Tibial nerve (tissue), 4 donors: ENCODE measurements around the gene GABBR2.

Experiments used
- CTCF ChIP-seq, 5 experiments: fragments of 200-600 bp in 3 of 5; fragments of 450-650 bp in 2 of 5; sonication (generic) in 3 of 5; IDR thresholded peaks; one replicate each; pipeline ENCODE4 v1.5.1; 2016 to 2019; ENCODE audit warnings: antibody characterized with exemption in 5 of 5, mild to moderate bottlenecking in 3 of 5, moderate library complexity in 2 of 5
- EP300 ChIP-seq, 2 donors: sonication (generic); formaldehyde crosslinking; IDR thresholded peaks; one replicate each; pipeline ENCODE4 v1.6.1; 2017; ENCODE audit warnings: antibody characterized with exemption in 2 of 2, mild to moderate bottlenecking in 1 of 2
- POLR2A ChIP-seq, 2 donors: fragments of 450-650 bp; IDR thresholded peaks; one replicate each; pipeline ENCODE4 v1.6.1; 2017; ENCODE audit warnings: antibody characterized with exemption in 2 of 2, mild to moderate bottlenecking in 2 of 2, moderate library complexity in 2 of 2

DNA sequence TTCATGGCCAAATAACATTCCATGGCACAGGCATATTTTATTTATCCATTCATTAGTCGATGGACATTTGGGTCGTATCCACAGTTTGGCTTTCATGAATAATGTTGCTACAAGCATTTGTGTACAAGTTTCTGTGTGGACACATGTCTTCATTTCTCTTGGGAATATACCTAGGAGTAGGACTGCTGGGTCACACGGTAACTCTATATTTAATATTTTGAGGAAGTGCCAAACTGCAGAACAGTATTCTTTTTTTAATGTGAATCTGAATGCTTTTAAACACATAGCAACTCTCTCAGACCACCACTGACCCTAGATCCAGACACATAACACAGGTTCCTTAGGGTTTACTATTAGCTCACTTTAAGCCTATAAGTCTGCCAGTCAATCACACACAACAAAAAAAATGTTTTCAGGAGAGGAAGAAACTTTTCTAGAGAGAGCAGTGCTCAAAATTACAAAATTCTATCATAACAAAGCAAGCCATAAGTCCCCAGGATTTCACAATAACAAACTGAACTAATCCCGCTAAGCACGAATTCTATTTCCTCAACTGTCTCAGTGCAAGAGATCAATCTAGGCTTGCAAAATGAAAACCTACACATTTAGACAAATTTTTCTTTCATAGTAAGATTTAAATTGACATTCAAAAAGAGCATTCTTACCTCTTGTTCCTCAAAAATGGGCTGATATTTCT lies 41.8 kb upstream of the GABBR2 start:
- TF ChIP-seq CTCF (IDR thresholded peaks at IDR 0.05), result no peak
- no peak for TF ChIP-seq POLR2A (IDR thresholded peaks at IDR 0.05)
- no peak for TF ChIP-seq EP300 (IDR thresholded peaks at IDR 0.05)
